ENCODE results near the gene L3HYPDH. TPM values are rescaled to one million over a fixed set of nuclear protein-coding genes. Genes with fewer than 3 reads are reported as not detected.

The L3HYPDH gene
- polyA plus RNA-seq, 1 donor from 2014 or later = 14.9 TPM

GRCh38 chr14:59460378-59460777 is 23.8 kb downstream of the L3HYPDH start:
- H3K4me2 ChIP-seq (ENCODE audit: low read length) = no peak overlapping the region
- H3K27me3 ChIP-seq (ENCODE audit: insufficient read depth, low read depth, low read length) = no peaks in the 10 kb centered on the region
- H3K9ac ChIP-seq (ENCODE audit: low read length) = no peak overlapping the region
- H3K9me3 ChIP-seq (ENCODE audit: low read length) = no peaks in the 10 kb centered on the region
- no peaks in the 10 kb centered on the region for H3K36me3 ChIP-seq (ENCODE audit: insufficient read depth, low read length)
- H3K9me2 ChIP-seq (ENCODE audit: insufficient read depth, low read length) = no peaks in the 10 kb centered on the region
- no peaks in the 10 kb centered on the region for H3F3A ChIP-seq (ENCODE audit: insufficient read depth, low read length, poor library complexity, severe bottlenecking)
- no peak overlapping the region for H2AFZ ChIP-seq (ENCODE audit: low read depth, low read length)
- no peak overlapping the region for H3K27ac ChIP-seq (ENCODE audit: low read length)
- H4K20me1 ChIP-seq (ENCODE audit: insufficient read depth) = no peaks in the 10 kb centered on the region
- H3K4me3 ChIP-seq (ENCODE audit: low read length) = no peak overlapping the region
- no peaks in the 10 kb centered on the region for H3K79me2 ChIP-seq (replicated peaks; ENCODE audit: insufficient read depth, low read length)
- no peak for TF ChIP-seq RAD21 (conservative IDR thresholded peaks at IDR 0.05)
- TF ChIP-seq SMC3 (conservative IDR thresholded peaks at IDR 0.05; ENCODE audit: poor library complexity) = no peak
- no peak for TF ChIP-seq MXI1 (conservative IDR thresholded peaks at IDR 0.05; ENCODE audit: poor library complexity, severe bottlenecking)
- TF ChIP-seq REST (IDR thresholded peaks at IDR 0.05; ENCODE audit: borderline replicate concordance) = no peak
- no peak for TF ChIP-seq TAF1 (IDR thresholded peaks at IDR 0.05; ENCODE audit: low read depth)
- no peak for TF ChIP-seq EP300 (conservative IDR thresholded peaks at IDR 0.05; ENCODE audit: poor library complexity, severe bottlenecking)
- no peak for TF ChIP-seq CTCF (IDR thresholded peaks at IDR 0.05; ENCODE audit: poor library complexity, severe bottlenecking)
- no peak for TF ChIP-seq EZH2 (IDR thresholded peaks at IDR 0.05; ENCODE audit: borderline replicate concordance, insufficient read depth, low read length, poor library complexity, severe bottlenecking)
- no peak for TF ChIP-seq POLR2AphosphoS5 (IDR thresholded peaks at IDR 0.05)

DNA sequence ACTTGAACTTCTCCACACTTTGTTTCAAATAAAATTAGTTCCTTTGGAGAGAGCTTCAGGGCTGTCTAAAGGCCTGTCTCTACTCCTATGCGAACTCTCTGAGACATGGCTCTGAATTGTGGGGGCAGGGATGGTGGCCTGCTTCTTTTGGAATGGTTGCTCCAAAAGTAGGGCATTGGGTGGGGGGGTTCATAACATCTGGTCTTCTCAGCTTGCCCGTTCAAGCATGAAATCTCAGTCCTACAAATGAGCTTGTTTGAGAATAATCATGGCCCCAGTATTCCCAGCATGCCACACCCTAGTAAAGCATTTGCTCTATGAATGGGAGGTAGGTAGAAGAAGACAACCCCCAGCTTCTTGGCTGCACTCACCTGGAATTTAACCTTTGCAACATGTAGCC is 25.7 kb downstream of the L3HYPDH start:
- H3K9me2 ChIP-seq (ENCODE audit: insufficient read depth, low read length) = no peaks in the 10 kb centered on the region
- no peak overlapping the region for H3K4me3 ChIP-seq (ENCODE audit: low read length)
- H3K27ac ChIP-seq (ENCODE audit: low read length) = no peak overlapping the region
- H4K20me1 ChIP-seq (ENCODE audit: insufficient read depth) = no peaks in the 10 kb centered on the region
- no peaks in the 10 kb centered on the region for H3K79me2 ChIP-seq (replicated peaks; ENCODE audit: insufficient read depth, low read length)
- no peak overlapping the region for H2AFZ ChIP-seq (ENCODE audit: low read depth, low read length)
- H3K27me3 ChIP-seq (ENCODE audit: insufficient read depth, low read depth, low read length) = no peaks in the 10 kb centered on the region
- no peaks in the 10 kb centered on the region for H3F3A ChIP-seq (ENCODE audit: insufficient read depth, low read length, poor library complexity, severe bottlenecking)
- H3K9ac ChIP-seq (ENCODE audit: low read length) = no peak overlapping the region
- H3K36me3 ChIP-seq (ENCODE audit: insufficient read depth, low read length) = no peaks in the 10 kb centered on the region
- H3K9me3 ChIP-seq (ENCODE audit: low read length) = no peaks in the 10 kb centered on the region
- no peak for TF ChIP-seq EP300 (conservative IDR thresholded peaks at IDR 0.05; ENCODE audit: poor library complexity, severe bottlenecking)
- no peak for TF ChIP-seq POLR2AphosphoS5 (IDR thresholded peaks at IDR 0.05)
- TF ChIP-seq SMC3 (conservative IDR thresholded peaks at IDR 0.05; ENCODE audit: poor library complexity) = no peak
- no peak for TF ChIP-seq CTCF (IDR thresholded peaks at IDR 0.05; ENCODE audit: poor library complexity, severe bottlenecking)
- TF ChIP-seq MXI1 (conservative IDR thresholded peaks at IDR 0.05; ENCODE audit: poor library complexity, severe bottlenecking) = no peak
- TF ChIP-seq REST (IDR thresholded peaks at IDR 0.05; ENCODE audit: borderline replicate concordance) = no peak
- TF ChIP-seq RAD21 (conservative IDR thresholded peaks at IDR 0.05) = no peak
- no peak for TF ChIP-seq TAF1 (IDR thresholded peaks at IDR 0.05; ENCODE audit: low read depth)
- no peak for TF ChIP-seq EZH2 (IDR thresholded peaks at IDR 0.05; ENCODE audit: borderline replicate concordance, insufficient read depth, low read length, poor library complexity, severe bottlenecking)
- H3K4me2 ChIP-seq (ENCODE audit: low read length) = no peak overlapping the region
